Subcutaneous adipose tissue (tissue), 4 donors: ENCODE data around the gene DOLK. TPM values are rescaled to one million over a fixed set of nuclear protein-coding genes. Genes with fewer than 3 reads are reported as not detected.

Source experiments
- CTCF ChIP-seq: fragments of 450-650 bp; IDR thresholded peaks from one replicate; pipeline ENCODE4 v1.5.1; 2016; ENCODE audit warnings: low read depth, mild to moderate bottlenecking, control low read depth, antibody characterized with exemption, moderate library complexity
- total RNA-seq, 4 donors: library from RNA; depleted of rRNA; stranded (reverse); fragments of >200 nt; gene quantifications; one replicate each; pipeline ENCODE4 v1.1.0, GENCODE V29; 2016

The DOLK gene
- total RNA-seq, 4 donors from 2014 or later = 10.4 to 16.6 (median 11.5) TPM

- no peak for TF ChIP-seq CTCF
These were observed 6.3 kb downstream of the DOLK start for GRCh38 chr9:128940946-128941755.

GRCh38 chr9:128940271-128940921 is 7.0 kb downstream of the DOLK start:
- no peak for TF ChIP-seq CTCF

- no peak for TF ChIP-seq CTCF
These were observed 9.9 kb downstream of the DOLK start for GRCh38 chr9:128937310-128938165.

- no peak for TF ChIP-seq CTCF
These were observed 11.1 kb downstream of the DOLK start for GRCh38 chr9:128936171-128936865.

GRCh38 chr9:128933731-128934130 is 13.7 kb downstream of the DOLK start:
- no peak for TF ChIP-seq CTCF

GRCh38 chr9:128929560-128929959 is 17.8 kb downstream of the DOLK start:
- no peak for TF ChIP-seq CTCF
